ENCODE data around the gene RLF. TPM values are rescaled to one million over a fixed set of nuclear protein-coding genes. Genes with fewer than 3 reads are reported as not detected.

Gene RLF
- total and polyA plus RNA-seq, 2 donors (not counting 1 experiment from before 2014, with no cell fraction given), result 7.8 to 21.9 TPM

DNA sequence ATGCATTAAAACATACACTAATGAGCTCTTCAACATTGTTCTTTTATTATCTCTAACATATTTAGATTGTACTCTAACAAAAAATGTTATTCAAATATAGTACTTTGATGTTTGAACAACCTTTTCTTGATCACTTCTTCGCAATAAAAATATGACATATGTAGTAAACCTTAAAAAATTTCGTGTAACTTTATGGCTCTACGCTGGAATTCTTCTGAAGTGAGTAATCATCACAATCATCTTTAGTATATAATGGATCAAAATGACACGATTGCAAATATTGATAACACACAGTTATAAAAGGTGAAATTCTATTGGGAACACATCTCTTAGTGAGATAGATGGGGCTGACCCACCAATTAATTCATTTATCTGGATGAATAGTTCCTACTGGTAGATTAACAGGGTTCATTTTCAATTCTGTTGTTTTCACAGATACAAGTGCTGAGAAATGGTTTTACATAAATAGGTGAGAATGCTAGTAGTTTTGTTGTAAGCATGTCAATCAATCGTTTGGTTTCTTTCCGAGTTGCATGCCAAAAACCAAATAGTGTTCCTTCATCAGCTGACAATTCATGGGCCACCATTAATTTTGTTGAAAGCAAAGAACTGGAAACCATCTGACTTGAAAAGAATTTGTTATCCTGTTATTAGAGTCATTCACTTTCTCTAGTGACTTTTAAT, 95.4 kb downstream of the RLF start:
- DNase-seq (no peak), ATAC-seq (ENCODE audit: low read depth) (no peak)
- Mint-ChIP-seq H3K4me3 (peak overlapping the region; percentile 97), H3K4me1 (peaks cover 30% of the 10 kb centered on the region), H3K27ac (no peak overlapping the region), H3K27me3 (no peaks in the 10 kb centered on the region), H3K9me3 (ENCODE audit: insufficient read depth) (no peaks in the 10 kb centered on the region)
- Histone ChIP-seq H3K9ac (ENCODE audit: low read length) (peak overlapping the region; percentile 97), H3K27ac (ENCODE audit: low read length in 2 of 2) (peak overlapping the region in 1 of 2 donors; percentile 99), H3K9me3 (ENCODE audit: control extremely low read depth in 1 of 3, control insufficient read depth in 2 of 3, insufficient read depth in 1 of 3, low read length in 2 of 3) (no peaks in the 10 kb centered on the region), H3K36me3 (replicated peaks in 1 of 2; ENCODE audit: control extremely low read depth in 1 of 2, control insufficient read depth in 1 of 2, extremely low read depth in 1 of 2, insufficient read depth in 2 of 2, low read length in 1 of 2) (peaks cover 2 to 14% of the 10 kb centered on the region in 2 experiments), H3K4me3 (ENCODE audit: control extremely low read depth in 1 of 5, extremely low read depth in 1 of 5, insufficient read depth in 1 of 5, low read depth in 2 of 5, low read length in 4 of 5) (peak overlapping the region in 2 of 5 experiments; percentile 80 to 97), H3K4me2 (replicated peaks; ENCODE audit: low read depth, low read length, poor library complexity, severe bottlenecking) (peak overlapping the region; percentile 91), H3K4me1 (ENCODE audit: control insufficient read depth in 2 of 2, insufficient read depth in 2 of 2, low read length in 2 of 2) (peaks cover 9 to 10% of the 10 kb centered on the region in 2 donors), H4K20me1 (ENCODE audit: control insufficient read depth, insufficient read depth, low read length, poor library complexity, severe bottlenecking) (no peaks in the 10 kb centered on the region), H3K27me3 (replicated peaks in 1 of 4; ENCODE audit: control extremely low read depth in 1 of 4, control insufficient read depth in 3 of 4, insufficient read depth in 4 of 4, low read length in 3 of 4) (no peaks in the 10 kb centered on the region), H3K79me2 (ENCODE audit: control insufficient read depth, insufficient read depth, low read length) (peaks cover 36% of the 10 kb centered on the region), H2AFZ (ENCODE audit: insufficient read depth, low read depth, low read length, poor library complexity, severe bottlenecking) (peak overlapping the region; percentile 92)
- intact Hi-C loops (cut with micrococcal nuclease), result loop anchor here (1.0 to 10.0 kb wide), 3 partner anchors 81 to 194 kb away; partner anchors contain the start of gene ZFP69B
- WGBS (ENCODE audit: insufficient coverage), result no CpG with 5 or more reads among the region's 6 CpGs
- no peak for TF ChIP-seq EZH2 (IDR thresholded peaks at IDR 0.05; ENCODE audit: borderline replicate concordance, insufficient read depth, low read depth, low read length, poor library complexity, severe bottlenecking)
- TF ChIP-seq, protein P1, sequence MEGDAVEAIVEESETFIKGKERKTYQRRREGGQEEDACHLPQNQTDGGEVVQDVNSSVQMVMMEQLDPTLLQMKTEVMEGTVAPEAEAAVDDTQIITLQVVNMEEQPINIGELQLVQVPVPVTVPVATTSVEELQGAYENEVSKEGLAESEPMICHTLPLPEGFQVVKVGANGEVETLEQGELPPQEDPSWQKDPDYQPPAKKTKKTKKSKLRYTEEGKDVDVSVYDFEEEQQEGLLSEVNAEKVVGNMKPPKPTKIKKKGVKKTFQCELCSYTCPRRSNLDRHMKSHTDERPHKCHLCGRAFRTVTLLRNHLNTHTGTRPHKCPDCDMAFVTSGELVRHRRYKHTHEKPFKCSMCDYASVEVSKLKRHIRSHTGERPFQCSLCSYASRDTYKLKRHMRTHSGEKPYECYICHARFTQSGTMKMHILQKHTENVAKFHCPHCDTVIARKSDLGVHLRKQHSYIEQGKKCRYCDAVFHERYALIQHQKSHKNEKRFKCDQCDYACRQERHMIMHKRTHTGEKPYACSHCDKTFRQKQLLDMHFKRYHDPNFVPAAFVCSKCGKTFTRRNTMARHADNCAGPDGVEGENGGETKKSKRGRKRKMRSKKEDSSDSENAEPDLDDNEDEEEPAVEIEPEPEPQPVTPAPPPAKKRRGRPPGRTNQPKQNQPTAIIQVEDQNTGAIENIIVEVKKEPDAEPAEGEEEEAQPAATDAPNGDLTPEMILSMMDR (IDR thresholded peaks at IDR 0.05), result no peak
- ChIA-PET POLR2A (interaction anchor here (0.8 to 1.3 kb wide), 2 partner anchors 103 to 217 kb away, joined by 4 to 6 read pairs; partner anchors contain the start of gene CAP1), CTCF (interaction anchor here (1.0 to 1.7 kb wide), 4 partner anchors 83 to 148 kb away, joined by 3 to 6 read pairs (median 4); no protein-coding TSS in a partner anchor)

DNA sequence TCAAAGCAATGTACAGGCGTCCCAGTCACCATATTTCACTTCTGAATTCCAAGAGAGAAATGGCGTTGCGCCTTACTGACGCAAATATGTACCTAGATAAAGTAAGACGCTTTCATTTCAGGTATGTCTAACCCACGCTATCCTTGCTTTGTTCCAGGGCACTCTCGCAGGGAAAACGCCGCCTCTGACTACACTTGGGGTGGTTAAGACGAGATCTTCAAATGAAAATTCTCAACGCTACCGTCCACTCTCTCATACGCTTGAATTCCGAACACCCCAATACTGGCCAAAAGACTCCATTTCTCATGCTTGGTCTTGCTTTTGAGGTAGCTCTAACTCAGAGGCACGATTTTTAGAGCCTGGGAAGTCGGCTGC, 96.1 kb downstream of the RLF start:
- Mint-ChIP-seq H3K4me1 (peaks cover 30% of the 10 kb centered on the region), H3K9me3 (ENCODE audit: insufficient read depth) (no peaks in the 10 kb centered on the region), H3K27me3 (no peaks in the 10 kb centered on the region), H3K27ac (peak overlapping the region; percentile 99), H3K4me3 (peak overlapping the region; percentile 97)
- Histone ChIP-seq H3K36me3 (replicated peaks in 1 of 2; ENCODE audit: control extremely low read depth in 1 of 2, control insufficient read depth in 1 of 2, extremely low read depth in 1 of 2, insufficient read depth in 2 of 2, low read length in 1 of 2) (peaks cover 2 to 21% of the 10 kb centered on the region in 2 experiments), H3K4me1 (ENCODE audit: control insufficient read depth in 2 of 2, insufficient read depth in 2 of 2, low read length in 2 of 2) (peaks cover 9 to 10% of the 10 kb centered on the region in 2 donors), H3K79me2 (ENCODE audit: control insufficient read depth, insufficient read depth, low read length) (peaks cover 41% of the 10 kb centered on the region), H2AFZ (ENCODE audit: insufficient read depth, low read depth, low read length, poor library complexity, severe bottlenecking) (peak overlapping the region; percentile 92), H3K4me2 (replicated peaks; ENCODE audit: low read depth, low read length, poor library complexity, severe bottlenecking) (peak overlapping the region; percentile 91), H3K9ac (ENCODE audit: low read length) (peak overlapping the region; percentile 97), H3K4me3 (ENCODE audit: control extremely low read depth in 1 of 5, extremely low read depth in 1 of 5, insufficient read depth in 1 of 5, low read depth in 2 of 5, low read length in 4 of 5) (peak overlapping the region; percentile 80 to 98 (median 96)), H3K9me3 (ENCODE audit: control extremely low read depth in 1 of 3, control insufficient read depth in 2 of 3, insufficient read depth in 1 of 3, low read length in 2 of 3) (no peaks in the 10 kb centered on the region), H3K27ac (ENCODE audit: low read length in 2 of 2) (peak overlapping the region; percentile 99), H4K20me1 (ENCODE audit: control insufficient read depth, insufficient read depth, low read length, poor library complexity, severe bottlenecking) (no peaks in the 10 kb centered on the region), H3K27me3 (replicated peaks in 1 of 4; ENCODE audit: control extremely low read depth in 1 of 4, control insufficient read depth in 3 of 4, insufficient read depth in 4 of 4, low read length in 3 of 4) (no peaks in the 10 kb centered on the region)
- intact Hi-C loops (cut with micrococcal nuclease), result loop anchor here (1.0 to 10.0 kb wide), 3 partner anchors 80 to 193 kb away; partner anchors contain the start of gene ZFP69B
- POLR2A ChIA-PET, result interaction anchor here (0.7 to 1.3 kb wide), 10 partner anchors 33 to 1156 kb away, joined by 3 to 11 read pairs (median 4); partner anchors contain the start of genes CAP1, COL9A2 and SMAP2
- TF ChIP-seq EZH2 (IDR thresholded peaks at IDR 0.05; ENCODE audit: borderline replicate concordance, insufficient read depth, low read depth, low read length, poor library complexity, severe bottlenecking), result no peak
- TF ChIP-seq, protein P1 (IDR thresholded peaks at IDR 0.05), result no peak
- ATAC-seq (ENCODE audit: low read depth), result peak; percentile 2
- WGBS (ENCODE audit: insufficient coverage), result 0% methylated on average over 16 of the region's 16 CpGs
- CTCF ChIA-PET, result interaction anchor here (0.6 to 1.0 kb wide), 2 partner anchors 104 to 143 kb away, joined by 3 read pairs; no protein-coding TSS in a partner anchor
- DNase-seq, result no peak

All from B cell (primary cell).